Endothelial cell of umbilical vein (primary cell): ENCODE measurements around the gene SLC23A2. TPM values are rescaled to one million over a fixed set of nuclear protein-coding genes. Genes with fewer than 3 reads are reported as not detected.

ENCODE experiments used
- BruUV-seq: library from RNA; stranded (reverse); fragments of 400-500 nt; replicated peaks from 2 replicates; lab custom pipeline; 2021; lab: Mats Ljungman, UMichigan
- CTCF ChIA-PET: fragments of 300-600, 350-600 bp; sonication (Branson Sonifier 250); formaldehyde crosslinking; loops from one replicate; lab custom pipeline; 2021; ENCODE audit warnings: antibody characterized with exemption, inconsistent platforms; lab: Charles Lee
- POLR2A ChIA-PET: fragments of 300-600, 350-600 bp; sonication (Branson Sonifier 250); formaldehyde crosslinking; loops from one replicate; lab custom pipeline; 2021; ENCODE audit warnings: antibody characterized with exemption, inconsistent platforms; lab: Charles Lee
- DNase-seq: peaks from one replicate; pipeline ENCODE4 v3.0.0-alpha.2; 2011; ENCODE audit warnings: low read depth, low spot score
- FAIRE-seq: peaks from 2 replicates; lab custom pipeline; 2011; peaks lifted over from hg19 to GRCh38; lab: Jason Lieb, UNC
- H2AFZ ChIP-seq: 2 replicates; pipeline ENCODE4 v1.6.0; 2012; ENCODE audit warnings: low read depth, low read length, control low read depth, inconsistent platforms
- H3K27ac ChIP-seq: 2 replicates; pipeline ENCODE4 v1.5.1; 2011; ENCODE audit warnings: low read depth, mild to moderate bottlenecking, control low read depth, low read length, moderate library complexity; ENCODE audit not compliant: insufficient read depth
- H3K27me3 ChIP-seq, 2 experiments: 2 replicates each; pipeline versions ENCODE4 v1.6.0 to v1.6.1; 2011; ENCODE audit warnings: low read length in 2 of 2, mixed read lengths in 1 of 2; ENCODE audit not compliant: control insufficient read depth in 2 of 2, insufficient read depth in 2 of 2
- H3K36me3 ChIP-seq, 2 experiments: 2 replicates in 1 of 2; 3 replicates in 1 of 2; pipeline ENCODE4 v1.5.1; 2011; ENCODE audit warnings: low read length in 2 of 2, mild to moderate bottlenecking in 1 of 2, moderate library complexity in 1 of 2; ENCODE audit not compliant: control insufficient read depth in 2 of 2, insufficient read depth in 2 of 2; ENCODE audit errors: extremely low read depth in 1 of 2
- H3K4me1 ChIP-seq: 3 replicates; pipeline ENCODE4 v1.5.1; 2011; ENCODE audit warnings: mild to moderate bottlenecking, low read length; ENCODE audit not compliant: control insufficient read depth, insufficient read depth; ENCODE audit errors: extremely low read depth
- H3K4me2 ChIP-seq: 2 replicates; pipeline ENCODE4 v1.6.1; 2011; ENCODE audit warnings: low read length, control low read depth, mixed read lengths; ENCODE audit not compliant: insufficient read depth
- H3K4me3 ChIP-seq, 3 experiments: fragments of 200-600 bp in 1 of 3; sonication (generic), shearing (Covaris generic) in 1 of 3; replicated peaks in 1 of 3; 2 replicates each; pipeline ENCODE4 v1.5.1; 2011 to 2016; ENCODE audit warnings: control low read depth in 3 of 3, low read length in 3 of 3, mild to moderate bottlenecking in 2 of 3, inconsistent platforms in 1 of 3, low read depth in 1 of 3, moderate library complexity in 1 of 3; ENCODE audit not compliant: insufficient read depth in 1 of 3
- H3K79me2 ChIP-seq: 2 replicates; pipeline ENCODE4 v1.6.0; 2012; ENCODE audit warnings: low read length, inconsistent platforms; ENCODE audit not compliant: control insufficient read depth, insufficient read depth
- H3K9ac ChIP-seq: replicated peaks from 2 replicates; pipeline ENCODE3; 2011; ENCODE audit warnings: low read length, control low read depth; ENCODE audit not compliant: insufficient read depth; ENCODE audit errors: extremely low read depth
- H3K9me1 ChIP-seq: replicated peaks from 3 replicates; pipeline ENCODE4 v1.6.0; 2011; ENCODE audit warnings: mild to moderate bottlenecking, low read length; ENCODE audit not compliant: control insufficient read depth, insufficient read depth; ENCODE audit errors: extremely low read depth
- H3K9me3 ChIP-seq: replicated peaks from 2 replicates; pipeline ENCODE4 v1.5.1; 2012; ENCODE audit warnings: low read length, inconsistent platforms; ENCODE audit not compliant: control insufficient read depth, insufficient read depth
- H4K20me1 ChIP-seq: replicated peaks from 2 replicates; pipeline ENCODE3; 2011; ENCODE audit warnings: mild to moderate bottlenecking, low read length; ENCODE audit not compliant: control insufficient read depth, insufficient read depth; ENCODE audit errors: extremely low read depth
- CTCF ChIP-seq, 2 donors: IDR thresholded peaks; 1 replicate in 1 of 2; 2 replicates in 1 of 2; pipeline ENCODE4 v1.5.1; 2011; ENCODE audit warnings: low read length in 2 of 2, mild to moderate bottlenecking in 2 of 2, moderate library complexity in 2 of 2, control low read depth in 1 of 2, inconsistent platforms in 1 of 2, low read depth in 1 of 2; ENCODE audit not compliant: insufficient read depth in 1 of 2; ENCODE audit errors: extremely low read depth in 1 of 2
- EZH2 ChIP-seq: IDR thresholded peaks from 2 replicates; pipeline ENCODE4 v1.6.1; 2012; ENCODE audit warnings: borderline replicate concordance, low read depth, mild to moderate bottlenecking, moderate library complexity, low read length, inconsistent platforms; ENCODE audit not compliant: severe bottlenecking
- FOS ChIP-seq: IDR thresholded peaks from 2 replicates; pipeline ENCODE4 v1.6.1; 2011; ENCODE audit warnings: mild to moderate bottlenecking, low read length, moderate library complexity, borderline replicate concordance; ENCODE audit not compliant: insufficient read depth
- GATA2 ChIP-seq: IDR thresholded peaks from 2 replicates; pipeline ENCODE4 v1.7.0; 2011; ENCODE audit warnings: low read depth, mild to moderate bottlenecking, moderate library complexity, mixed read lengths, low read length; ENCODE audit not compliant: insufficient read length, insufficient read depth
- JUN ChIP-seq: IDR thresholded peaks from 2 replicates; pipeline ENCODE4 v1.6.1; 2011; ENCODE audit warnings: borderline replicate concordance, low read depth; ENCODE audit not compliant: insufficient read length, insufficient read depth
- MAX ChIP-seq: IDR thresholded peaks from 2 replicates; pipeline ENCODE4 v1.6.1; 2011; ENCODE audit not compliant: insufficient read depth, insufficient read length
- MYC ChIP-seq: IDR thresholded peaks from one replicate; pipeline ENCODE4 v1.6.1; 2011; ENCODE audit warnings: mild to moderate bottlenecking, low read depth, low read length
- POLR2A ChIP-seq: IDR thresholded peaks from 2 replicates; pipeline ENCODE4 v1.6.1; 2012; ENCODE audit warnings: low read depth, mild to moderate bottlenecking, control low read depth, low read length
- POLR2AphosphoS5 ChIP-seq: IDR thresholded peaks from 2 replicates; pipeline ENCODE4 v1.6.1; 2012; ENCODE audit warnings: low read depth, mild to moderate bottlenecking, control low read depth, low read length, moderate library complexity; ENCODE audit not compliant: insufficient read depth
- dilution Hi-C: fragments of 300-500 bp; cut with MboI; formaldehyde crosslinking; loops from one replicate; pipeline ENCODE4 v1.15.0; 2019; ENCODE audit warnings: low sequenced_read_pairs; ENCODE audit not compliant: extremely low pct_ligation_motif_present
- intact Hi-C: fragments of 100-400 bp; cut with micrococcal nuclease; formaldehyde crosslinking; loops from one replicate; pipeline ENCODE4 v1.10.0; 2022
- polyA plus RNA-seq, 4 experiments: library from polyadenylated mRNA; depleted of rRNA in 3 of 4; stranded (reverse) in 3 of 4; unstranded in 1 of 4; fragments of >200 nt; gene quantifications; 2 replicates each; pipeline versions ENCODE4 v1.2.1 to v1.2.3, GENCODE V29; 2011 to 2012; ENCODE audit warnings: missing spikeins in 1 of 4
- total RNA-seq: library from RNA; stranded (reverse); gene quantifications from 2 replicates; pipeline ENCODE4 v1.2.3, GENCODE V29; 2021

Gene SLC23A2
- total and polyA plus RNA-seq, 2 donors (not counting 3 experiments of a cell fraction or from before 2014, with no cell fraction given) = 24.4 to 24.5 TPM

- DNase-seq (no peak), FAIRE-seq (no peak)
- TF ChIP-seq CTCF (IDR thresholded peaks at IDR 0.05; ENCODE audit: extremely low read depth in 1 of 2, insufficient read depth in 1 of 2, low read depth in 1 of 2, low read length in 2 of 2) (no peak), GATA2 (no peak), JUN (no peak), POLR2A (no peak), FOS (no peak), MYC (no peak), MAX (no peak), EZH2 (no peak), POLR2AphosphoS5 (no peak)
- POLR2A ChIA-PET = no interaction called here
- H3K4me1 ChIP-seq = peaks cover 12% of the 10 kb centered on the region
- no peak overlapping the region for H3K27ac ChIP-seq
- H3K79me2 ChIP-seq = peaks cover 3% of the 10 kb centered on the region
- H3K9me1 ChIP-seq = no peaks in the 10 kb centered on the region
- no peak overlapping the region for H3K4me2 ChIP-seq
- no peak overlapping the region for H3K9ac ChIP-seq
- no peaks in the 10 kb centered on the region for H4K20me1 ChIP-seq
- dilution Hi-C loops (no loop called here), intact Hi-C loops (no loop called here)
- CTCF ChIA-PET = interaction anchor here (1.6 to 2.9 kb wide), 3 partner anchors 10 to 148 kb away, joined by 9 to 28 read pairs (median 9); no protein-coding TSS in a partner anchor
- BruUV-seq = no TSS peak
- no peak overlapping the region for H3K4me3 ChIP-seq
- H2AFZ ChIP-seq = no peak overlapping the region
- H3K9me3 ChIP-seq = no peaks in the 10 kb centered on the region
- H3K27me3 ChIP-seq = no peaks in the 10 kb centered on the region
- H3K36me3 ChIP-seq = no peaks in the 10 kb centered on the region
Observed at GRCh38 chr20:4952229-4952628, 49.1 kb downstream of the SLC23A2 start.
